ENCODE results near the gene CBLIF.

DNA sequence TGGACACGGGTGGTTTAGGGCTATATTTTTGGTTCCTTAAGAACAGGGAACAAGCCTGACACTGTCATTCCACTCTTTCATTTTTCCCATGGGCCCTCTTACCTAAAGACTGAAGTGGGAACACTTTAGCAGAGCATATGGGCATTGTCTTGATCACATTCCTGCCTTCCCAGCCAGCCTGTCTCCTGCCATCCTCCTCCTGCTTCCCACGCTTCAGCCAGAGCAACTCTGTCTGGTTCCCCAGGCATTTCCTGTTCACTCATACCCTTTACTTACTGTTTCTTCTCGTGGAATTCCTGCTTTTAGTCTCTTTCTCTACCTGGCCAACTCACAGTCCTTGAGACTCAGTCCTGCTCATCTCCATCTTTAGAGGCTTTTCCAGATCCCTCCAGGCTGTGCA is 57.5 kb downstream of the CBLIF start:
- TF ChIP-seq, protein P1, sequence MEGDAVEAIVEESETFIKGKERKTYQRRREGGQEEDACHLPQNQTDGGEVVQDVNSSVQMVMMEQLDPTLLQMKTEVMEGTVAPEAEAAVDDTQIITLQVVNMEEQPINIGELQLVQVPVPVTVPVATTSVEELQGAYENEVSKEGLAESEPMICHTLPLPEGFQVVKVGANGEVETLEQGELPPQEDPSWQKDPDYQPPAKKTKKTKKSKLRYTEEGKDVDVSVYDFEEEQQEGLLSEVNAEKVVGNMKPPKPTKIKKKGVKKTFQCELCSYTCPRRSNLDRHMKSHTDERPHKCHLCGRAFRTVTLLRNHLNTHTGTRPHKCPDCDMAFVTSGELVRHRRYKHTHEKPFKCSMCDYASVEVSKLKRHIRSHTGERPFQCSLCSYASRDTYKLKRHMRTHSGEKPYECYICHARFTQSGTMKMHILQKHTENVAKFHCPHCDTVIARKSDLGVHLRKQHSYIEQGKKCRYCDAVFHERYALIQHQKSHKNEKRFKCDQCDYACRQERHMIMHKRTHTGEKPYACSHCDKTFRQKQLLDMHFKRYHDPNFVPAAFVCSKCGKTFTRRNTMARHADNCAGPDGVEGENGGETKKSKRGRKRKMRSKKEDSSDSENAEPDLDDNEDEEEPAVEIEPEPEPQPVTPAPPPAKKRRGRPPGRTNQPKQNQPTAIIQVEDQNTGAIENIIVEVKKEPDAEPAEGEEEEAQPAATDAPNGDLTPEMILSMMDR (IDR thresholded peaks at IDR 0.05) = no peak
- TF ChIP-seq POLR2A (IDR thresholded peaks at IDR 0.05) = no peak
